Ishikawa (cell line): Measurements from ENCODE around the gene RAPGEF2.

ENCODE experiments used
- CEBPB ChIP-seq: IDR thresholded peaks from 2 replicates; pipeline ENCODE4 v1.6.1; 2012
- CREB1 ChIP-seq: IDR thresholded peaks from 2 replicates; pipeline ENCODE4 v1.6.1; 2012; ENCODE audit warnings: low read depth
- EGR1 ChIP-seq: IDR thresholded peaks from 2 replicates; pipeline ENCODE4 v1.6.1; 2012
- EP300 ChIP-seq: IDR thresholded peaks from 2 replicates; pipeline ENCODE4 v1.6.1; 2012; ENCODE audit warnings: borderline replicate concordance
- FOXM1 ChIP-seq: IDR thresholded peaks from 2 replicates; pipeline ENCODE4 v1.6.1; 2012; ENCODE audit warnings: low read depth, borderline replicate concordance
- NFIC ChIP-seq: IDR thresholded peaks from 2 replicates; pipeline ENCODE4 v1.6.1; 2012
- RAD21 ChIP-seq: IDR thresholded peaks from 2 replicates; pipeline ENCODE4 v1.6.1; 2012; ENCODE audit warnings: low read depth
- REST ChIP-seq: IDR thresholded peaks from 2 replicates; pipeline ENCODE4 v1.6.1; 2012; ENCODE audit warnings: low read depth, mild to moderate bottlenecking
- TAF1 ChIP-seq: IDR thresholded peaks from 2 replicates; pipeline ENCODE4 v1.6.1; 2012; ENCODE audit warnings: low read depth, mild to moderate bottlenecking
- TCF12 ChIP-seq: IDR thresholded peaks from 2 replicates; pipeline ENCODE4 v1.6.1; 2012; ENCODE audit warnings: low read depth
- YY1 ChIP-seq: IDR thresholded peaks from 2 replicates; pipeline ENCODE4 v1.6.1; 2012; ENCODE audit warnings: low read depth
- ZBTB7A ChIP-seq: IDR thresholded peaks from 2 replicates; pipeline ENCODE4 v1.6.1; 2012; ENCODE audit warnings: low read depth
- TF ChIP-seq, protein P1 (sequence below): IDR thresholded peaks from 2 replicates; pipeline ENCODE4 v1.6.1; 2012
- TF ChIP-seq, protein P2 (sequence below): IDR thresholded peaks from 2 replicates; pipeline ENCODE4 v1.6.1; 2012

DNA sequence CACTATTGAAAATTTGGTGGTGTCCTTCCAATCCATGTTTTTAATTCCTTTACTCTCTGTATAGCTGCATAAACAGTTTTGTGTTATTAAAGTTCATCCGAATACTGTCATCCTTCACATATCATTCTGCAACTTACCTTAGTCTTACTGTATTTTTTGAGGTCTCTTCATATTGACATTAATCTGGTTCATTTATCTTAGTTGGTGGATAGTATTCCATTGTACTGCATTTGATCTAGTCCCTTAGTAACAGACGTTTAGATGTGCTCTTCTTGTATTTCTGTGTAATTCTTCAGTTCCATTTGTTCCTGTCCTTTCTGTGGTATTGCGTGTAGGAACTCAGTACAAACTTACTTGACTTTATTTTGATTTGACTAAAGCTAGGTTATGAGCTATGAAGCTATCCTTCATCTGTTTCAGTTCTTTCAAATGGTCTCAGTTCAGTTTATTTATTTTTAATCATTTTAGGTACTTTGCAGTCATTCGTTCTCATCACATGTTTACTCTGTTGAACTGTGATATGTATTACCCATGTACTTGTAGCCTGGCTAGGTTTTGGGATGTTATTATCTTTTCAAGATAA, 41.3 kb downstream of the RAPGEF2 start:
- TF ChIP-seq NFIC (no peak), REST (no peak), EP300 (no peak), TAF1 (no peak), CEBPB (no peak), RAD21 (no peak), YY1 (no peak), CREB1 (no peak), TCF12 (no peak), FOXM1 (no peak), EGR1 (no peak), ZBTB7A (no peak)
- TF ChIP-seq, protein P1, sequence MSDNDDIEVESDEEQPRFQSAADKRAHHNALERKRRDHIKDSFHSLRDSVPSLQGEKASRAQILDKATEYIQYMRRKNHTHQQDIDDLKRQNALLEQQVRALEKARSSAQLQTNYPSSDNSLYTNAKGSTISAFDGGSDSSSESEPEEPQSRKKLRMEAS = no peak
- TF ChIP-seq, protein P2, sequence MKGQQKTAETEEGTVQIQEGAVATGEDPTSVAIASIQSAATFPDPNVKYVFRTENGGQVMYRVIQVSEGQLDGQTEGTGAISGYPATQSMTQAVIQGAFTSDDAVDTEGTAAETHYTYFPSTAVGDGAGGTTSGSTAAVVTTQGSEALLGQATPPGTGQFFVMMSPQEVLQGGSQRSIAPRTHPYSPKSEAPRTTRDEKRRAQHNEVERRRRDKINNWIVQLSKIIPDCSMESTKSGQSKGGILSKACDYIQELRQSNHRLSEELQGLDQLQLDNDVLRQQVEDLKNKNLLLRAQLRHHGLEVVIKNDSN = no peak
